AG09309 (cell line): Measurements from ENCODE around the gene NPNT.

Source experiments
- DNase-seq: peaks from one replicate; pipeline ENCODE4 v3.0.0-alpha.2; 2010; ENCODE audit warnings: low read depth
- H3K4me3 ChIP-seq: 2 replicates; pipeline ENCODE4 v1.5.1; 2011; ENCODE audit warnings: mild to moderate bottlenecking, low read depth, low read length, moderate library complexity; ENCODE audit not compliant: control insufficient read depth
- CTCF ChIP-seq: IDR thresholded peaks from 2 replicates; pipeline ENCODE4 v1.5.1; 2011; ENCODE audit warnings: mild to moderate bottlenecking, low read depth, low read length, inconsistent platforms; ENCODE audit not compliant: insufficient read depth, control insufficient read depth; ENCODE audit errors: missing control alignments

Gene NPNT

GRCh38 chr4:105965183-105965800 is 70.0 kb downstream of the NPNT start:
- H3K4me3 ChIP-seq, result no peak overlapping the region
- TF ChIP-seq CTCF, result no peak
- no peak for DNase-seq

- DNase-seq, result peak; percentile 82
- H3K4me3 ChIP-seq, result no peak overlapping the region
- no peak for TF ChIP-seq CTCF
These were observed 70.8 kb downstream of the NPNT start for GRCh38 chr4:105966051-105966450.

GRCh38 chr4:105967058-105967658 is 71.9 kb downstream of the NPNT start:
- no peak overlapping the region for H3K4me3 ChIP-seq
- no peak for TF ChIP-seq CTCF
- no peak for DNase-seq

GRCh38 chr4:105969575-105969974 is 74.3 kb downstream of the NPNT start:
- no peak for TF ChIP-seq CTCF
- no peak overlapping the region for H3K4me3 ChIP-seq
- DNase-seq, result no peak

GRCh38 chr4:105970371-105970770 is 75.1 kb downstream of the NPNT start:
- TF ChIP-seq CTCF, result no peak
- no peak for DNase-seq
- H3K4me3 ChIP-seq, result no peak overlapping the region

- no peak for DNase-seq
- no peak overlapping the region for H3K4me3 ChIP-seq
- TF ChIP-seq CTCF, result no peak
These were observed 75.8 kb downstream of the NPNT start for GRCh38 chr4:105971036-105971435.
